DND-41 (cell line): Measurements from ENCODE around the gene LORICRIN.

ENCODE experiments used
- CTCF ChIP-seq: IDR thresholded peaks from 2 replicates; pipeline ENCODE4 v1.5.1; 2012; ENCODE audit warnings: borderline replicate concordance, low read length, moderate library complexity, mild to moderate bottlenecking; ENCODE audit not compliant: poor library complexity, severe bottlenecking; ENCODE audit errors: extremely low read depth
- EZH2 ChIP-seq: IDR thresholded peaks from 3 replicates; pipeline ENCODE4 v1.6.1; 2012; ENCODE audit warnings: borderline replicate concordance, low read depth, mild to moderate bottlenecking, moderate library complexity, low read length, inconsistent platforms; ENCODE audit not compliant: severe bottlenecking

GRCh38 chr1:153227810-153228209 is 31.7 kb upstream of the LORICRIN start:
- TF ChIP-seq CTCF (no peak), EZH2 (no peak)
